GM12864 (cell line): ENCODE measurements around the gene RBM19.

Source experiments
- DNase-seq: peaks from one replicate; pipeline ENCODE4 v3.0.0-alpha.2; 2011; ENCODE audit warnings: low read depth
- H3K4me3 ChIP-seq: 2 replicates; pipeline ENCODE4 v1.5.1; 2011; ENCODE audit warnings: mild to moderate bottlenecking, low read depth, low read length, control low read depth
- TF ChIP-seq, protein P1 (sequence below): IDR thresholded peaks from 2 replicates; pipeline ENCODE4 v1.5.1; 2011; ENCODE audit warnings: low read depth, mild to moderate bottlenecking, moderate library complexity, low read length, control low read depth, inconsistent platforms; ENCODE audit errors: missing control alignments

Gene RBM19

DNA sequence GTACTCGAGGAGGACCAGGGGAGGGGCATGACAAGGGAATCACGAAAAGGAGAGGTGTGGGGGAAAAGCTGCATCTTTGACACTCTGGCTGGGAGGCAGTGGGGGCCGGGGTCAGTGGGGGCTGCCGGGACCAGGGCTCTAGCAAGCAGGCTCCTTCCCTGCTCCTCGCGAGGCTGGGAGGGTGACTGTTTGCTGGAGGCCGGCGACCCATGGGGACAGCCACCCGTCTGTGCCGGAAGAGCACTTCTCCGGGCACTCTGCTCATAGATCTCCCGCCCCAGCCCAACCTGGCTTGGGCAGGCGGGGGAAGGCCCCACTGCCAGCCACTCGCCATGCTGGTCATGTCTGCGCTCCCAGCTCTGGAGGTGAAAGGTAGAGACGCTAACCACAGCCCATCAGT, 130.7 kb downstream of the RBM19 start:
- no peak overlapping the region for H3K4me3 ChIP-seq
- no peak for DNase-seq
- TF ChIP-seq, protein P1, sequence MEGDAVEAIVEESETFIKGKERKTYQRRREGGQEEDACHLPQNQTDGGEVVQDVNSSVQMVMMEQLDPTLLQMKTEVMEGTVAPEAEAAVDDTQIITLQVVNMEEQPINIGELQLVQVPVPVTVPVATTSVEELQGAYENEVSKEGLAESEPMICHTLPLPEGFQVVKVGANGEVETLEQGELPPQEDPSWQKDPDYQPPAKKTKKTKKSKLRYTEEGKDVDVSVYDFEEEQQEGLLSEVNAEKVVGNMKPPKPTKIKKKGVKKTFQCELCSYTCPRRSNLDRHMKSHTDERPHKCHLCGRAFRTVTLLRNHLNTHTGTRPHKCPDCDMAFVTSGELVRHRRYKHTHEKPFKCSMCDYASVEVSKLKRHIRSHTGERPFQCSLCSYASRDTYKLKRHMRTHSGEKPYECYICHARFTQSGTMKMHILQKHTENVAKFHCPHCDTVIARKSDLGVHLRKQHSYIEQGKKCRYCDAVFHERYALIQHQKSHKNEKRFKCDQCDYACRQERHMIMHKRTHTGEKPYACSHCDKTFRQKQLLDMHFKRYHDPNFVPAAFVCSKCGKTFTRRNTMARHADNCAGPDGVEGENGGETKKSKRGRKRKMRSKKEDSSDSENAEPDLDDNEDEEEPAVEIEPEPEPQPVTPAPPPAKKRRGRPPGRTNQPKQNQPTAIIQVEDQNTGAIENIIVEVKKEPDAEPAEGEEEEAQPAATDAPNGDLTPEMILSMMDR: no peak

DNA sequence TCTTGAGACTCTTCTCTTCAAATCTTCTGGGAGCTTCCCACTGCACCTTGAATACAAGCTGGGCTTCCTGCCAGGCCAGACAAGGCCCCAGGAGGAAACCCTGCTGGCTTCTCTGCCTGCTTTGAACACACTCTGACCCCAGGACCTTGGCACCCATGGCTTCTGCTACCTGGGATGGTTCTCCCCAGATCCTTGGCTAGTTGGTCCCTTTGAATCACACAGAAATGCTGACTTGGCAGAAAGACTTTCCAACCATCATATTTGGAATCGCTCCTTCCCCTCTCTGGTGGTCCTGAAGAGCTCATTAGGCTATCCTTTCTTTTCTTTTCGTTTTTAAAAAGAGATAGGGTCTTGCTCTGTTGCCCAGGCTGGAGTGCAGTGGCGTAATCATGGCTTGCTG, 132.7 kb downstream of the RBM19 start:
- H3K4me3 ChIP-seq: no peak overlapping the region
- DNase-seq: no peak
- TF ChIP-seq, protein P1: no peak

DNA sequence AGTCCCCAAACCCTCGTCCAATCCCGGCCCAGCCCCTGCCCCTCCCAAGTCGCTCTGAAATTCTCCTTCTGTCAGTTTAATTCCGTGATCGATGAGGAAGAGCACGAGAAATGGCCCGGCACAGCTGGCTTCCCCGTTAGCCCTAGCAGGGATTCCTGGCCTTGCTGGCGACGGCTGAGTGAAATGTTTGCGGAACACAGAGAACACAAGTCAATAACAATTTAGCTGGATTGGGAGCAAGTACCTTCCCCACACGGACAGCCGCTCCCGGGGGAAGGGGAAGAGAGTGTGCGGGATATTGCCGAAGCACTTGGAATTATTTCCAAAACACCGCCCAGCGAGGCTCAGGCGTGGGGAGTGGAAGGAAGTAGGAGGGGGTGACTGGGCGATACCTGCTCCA, 134.6 kb downstream of the RBM19 start:
- DNase-seq: no peak
- no peak overlapping the region for H3K4me3 ChIP-seq
- TF ChIP-seq, protein P1: no peak

DNA sequence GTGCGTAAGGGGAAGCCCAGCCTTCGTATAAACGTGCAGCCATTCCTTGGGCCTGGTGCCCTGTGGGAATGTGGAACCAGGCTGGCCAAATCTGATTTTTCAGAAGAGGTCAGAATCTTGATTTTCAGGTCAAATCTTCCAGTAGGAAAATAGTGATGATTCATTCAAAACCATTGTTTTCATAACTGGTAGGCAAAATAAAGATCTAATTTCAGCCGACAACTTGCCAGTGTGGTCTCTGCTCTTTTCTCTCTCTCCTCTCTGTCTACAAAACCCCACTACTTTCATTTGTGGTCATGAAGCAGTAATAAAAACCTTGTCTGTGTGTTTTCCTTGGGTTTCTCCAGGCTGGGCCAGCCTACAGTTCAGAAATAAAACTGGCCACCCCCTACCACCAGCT, 135.1 kb downstream of the RBM19 start:
- TF ChIP-seq, protein P1: no peak
- no peak for DNase-seq
- no peak overlapping the region for H3K4me3 ChIP-seq

DNA sequence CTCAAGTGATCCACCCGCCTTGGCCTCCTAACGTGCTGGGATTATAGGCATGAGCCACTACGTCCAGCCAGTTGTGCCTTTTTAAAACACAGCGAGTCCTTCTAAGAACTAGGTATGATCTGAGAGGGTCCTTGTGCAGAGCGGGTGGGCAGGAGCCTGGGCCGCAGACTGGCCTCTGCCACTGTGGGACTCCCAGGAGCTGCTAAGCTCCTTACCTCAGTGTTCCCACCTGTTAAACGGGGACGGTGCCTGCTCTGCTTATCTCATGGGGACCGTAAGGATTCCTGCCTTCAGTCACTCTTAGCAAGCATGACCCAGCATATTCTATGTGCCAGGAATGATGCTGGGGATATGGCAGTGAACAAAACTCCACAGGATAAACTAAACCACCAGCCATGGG, 136.9 kb downstream of the RBM19 start:
- TF ChIP-seq, protein P1: no peak
- no peak for DNase-seq
- H3K4me3 ChIP-seq: no peak overlapping the region

DNA sequence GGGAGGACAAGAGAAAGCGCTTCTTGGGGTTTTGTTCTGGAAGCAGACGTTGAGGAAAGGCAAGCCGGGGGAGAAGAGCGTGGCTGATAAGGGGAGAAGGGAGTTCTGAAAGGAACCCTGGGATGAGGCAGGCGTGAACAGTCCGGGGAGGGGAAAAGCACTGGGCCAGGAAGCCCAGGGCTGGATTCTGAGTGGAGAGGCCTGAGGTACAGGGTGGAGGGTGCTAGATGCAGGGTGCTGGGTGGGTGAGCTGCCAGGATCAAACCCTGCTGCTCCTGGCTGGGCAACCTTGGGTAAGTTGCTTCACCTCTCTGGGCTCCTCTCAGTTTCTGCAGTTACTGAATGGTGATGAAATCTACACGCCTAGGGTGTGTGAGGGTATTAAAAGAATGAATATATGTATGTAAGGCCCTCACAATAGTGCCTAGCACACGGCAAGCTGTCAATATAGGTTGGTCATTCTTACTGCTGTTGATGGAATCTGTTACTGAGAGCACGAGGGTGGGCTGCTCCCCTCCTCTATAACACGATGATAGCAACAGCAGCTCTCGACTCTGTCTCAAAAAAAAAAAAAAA, 138.5 kb downstream of the RBM19 start:
- TF ChIP-seq, protein P1: no peak
- H3K4me3 ChIP-seq: no peak overlapping the region

DNA sequence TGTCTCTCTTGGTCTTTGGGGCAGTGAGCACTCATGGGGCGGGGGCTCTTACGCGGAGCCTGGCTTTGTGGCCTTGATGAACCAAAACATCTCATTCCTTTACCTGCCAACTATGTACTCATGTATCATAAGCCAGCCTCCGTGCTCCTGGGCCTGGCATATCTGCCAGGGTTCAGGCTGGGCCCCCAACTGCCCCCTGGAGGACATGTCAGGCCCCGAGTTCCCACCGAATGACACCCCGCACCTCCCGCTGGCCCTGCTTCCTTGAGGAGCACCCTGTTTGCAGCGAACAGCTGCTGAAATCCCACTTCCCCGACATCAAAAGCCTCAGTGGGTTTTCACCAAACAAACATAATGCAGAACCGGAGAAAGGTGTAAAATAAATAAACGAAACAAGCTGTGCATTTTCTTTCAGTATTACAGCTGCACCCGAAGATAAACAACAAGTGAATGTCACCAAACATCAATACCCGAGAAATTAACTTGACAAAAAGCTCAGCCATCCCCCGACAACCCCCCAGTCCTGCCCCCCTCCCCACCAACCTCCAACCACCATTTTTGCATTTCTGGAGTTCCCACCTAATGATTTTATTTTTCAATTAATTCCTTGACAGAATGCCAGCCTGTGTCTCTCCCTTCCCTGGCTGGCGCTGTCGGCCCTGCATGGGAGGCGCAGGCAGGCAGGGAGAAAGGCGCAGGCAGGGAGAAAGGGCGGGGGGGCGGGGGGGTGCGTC, 139.2 kb downstream of the RBM19 start:
- no peak for DNase-seq
- TF ChIP-seq, protein P1: no peak
- no peak overlapping the region for H3K4me3 ChIP-seq

More for the DNA sequence above, 138.5 kb downstream of the RBM19 start:
- DNase-seq: no peak
